Left renal pelvis (tissue), 4 donors: ENCODE measurements around the gene GSS. TPM values are rescaled to one million over a fixed set of nuclear protein-coding genes. Genes with fewer than 3 reads are reported as not detected.

ENCODE experiments used
- polyA plus RNA-seq, 4 donors: library from polyadenylated mRNA; unstranded; fragments of 120-200 nt; gene quantifications; one replicate each; pipeline ENCODE4 v1.2.1, GENCODE V29; 2013; ENCODE audit not compliant: insufficient read length in 4 of 4

Gene GSS
- polyA plus RNA-seq, 4 donors = 33.1 to 56.5 (median 52.9) TPM

Other genes with a start within 250 kb of the GSS start
- gene NCOA6, start 130.2 kb downstream of the GSS start, polyA plus RNA-seq = 10 to 100 TPM; 41.5 to 54.6 (median 50.6) TPM
- 10 to 100 TPM; 18.2 to 36.5 (median 21.8) TPM for gene GGT7, start 83.0 kb downstream of the GSS start, polyA plus RNA-seq
- 10 to 100 TPM; 27.8 to 49.3 (median 36.2) TPM for gene ACSS2, start 79.2 kb downstream of the GSS start, polyA plus RNA-seq
- gene MYH7B, start 62 bp upstream of the GSS start, polyA plus RNA-seq = 1 to 10 TPM in 2 of 4 donors, under 1 TPM in 2; 0.79 to 1.9 (median 1.3) TPM
- gene TRPC4AP, start 137.0 kb upstream of the GSS start, polyA plus RNA-seq = 10 to 100 TPM; 65.7 to 71.0 (median 67.1) TPM
- 10 to 100 TPM; 10.1 to 17.4 (median 15.8) TPM for gene EDEM2, start 191.5 kb upstream of the GSS start, polyA plus RNA-seq
- gene PROCR, start 216.3 kb upstream of the GSS start, polyA plus RNA-seq = 100 to 1,000 TPM in 1 of 4 donors, 10 to 100 TPM in 2, 1 to 10 TPM in 1; 10.0 to 100 (median 12.0) TPM